Stimulated activated naive CD8-positive, alpha-beta T cell treated with anti-CD3 and anti-CD28 coated beads, Interleukin-15, Interleukin-2, amounts not matched to agents 100 ng/mL and 50 ng/mL, for 24 hours (primary cell): ENCODE results near the gene C1QTNF1.

Experiments used
- H3K27ac Mint-ChIP-seq: one replicate; pipeline ENCODE4 v1.8.0; 2021; ENCODE audit warnings: mild to moderate bottlenecking, mixed read lengths
- H3K27me3 Mint-ChIP-seq: one replicate; pipeline ENCODE4 v1.8.0; 2021; ENCODE audit warnings: mixed read lengths
- H3K36me3 Mint-ChIP-seq: one replicate; pipeline ENCODE4 v1.8.0; 2021; ENCODE audit warnings: low read depth, mixed read lengths
- H3K4me1 Mint-ChIP-seq: one replicate; pipeline ENCODE4 v1.8.0; 2021; ENCODE audit warnings: low read depth, mixed read lengths
- H3K4me3 Mint-ChIP-seq: one replicate; pipeline ENCODE4 v1.8.0; 2021; ENCODE audit warnings: mild to moderate bottlenecking, mixed read lengths
- H3K9me3 Mint-ChIP-seq: one replicate; pipeline ENCODE4 v1.8.0; 2021; ENCODE audit warnings: mixed read lengths

Gene C1QTNF1

GRCh38 chr17:78998311-78999055, 25.5 kb upstream of the C1QTNF1 start:
- peaks cover 36% of the 10 kb centered on the region for H3K36me3 Mint-ChIP-seq
- no peak overlapping the region for H3K27ac Mint-ChIP-seq
- peaks cover 5% of the 10 kb centered on the region for H3K4me1 Mint-ChIP-seq
- H3K4me3 Mint-ChIP-seq: no peak overlapping the region
- no peaks in the 10 kb centered on the region for H3K27me3 Mint-ChIP-seq
- H3K9me3 Mint-ChIP-seq: no peaks in the 10 kb centered on the region

DNA sequence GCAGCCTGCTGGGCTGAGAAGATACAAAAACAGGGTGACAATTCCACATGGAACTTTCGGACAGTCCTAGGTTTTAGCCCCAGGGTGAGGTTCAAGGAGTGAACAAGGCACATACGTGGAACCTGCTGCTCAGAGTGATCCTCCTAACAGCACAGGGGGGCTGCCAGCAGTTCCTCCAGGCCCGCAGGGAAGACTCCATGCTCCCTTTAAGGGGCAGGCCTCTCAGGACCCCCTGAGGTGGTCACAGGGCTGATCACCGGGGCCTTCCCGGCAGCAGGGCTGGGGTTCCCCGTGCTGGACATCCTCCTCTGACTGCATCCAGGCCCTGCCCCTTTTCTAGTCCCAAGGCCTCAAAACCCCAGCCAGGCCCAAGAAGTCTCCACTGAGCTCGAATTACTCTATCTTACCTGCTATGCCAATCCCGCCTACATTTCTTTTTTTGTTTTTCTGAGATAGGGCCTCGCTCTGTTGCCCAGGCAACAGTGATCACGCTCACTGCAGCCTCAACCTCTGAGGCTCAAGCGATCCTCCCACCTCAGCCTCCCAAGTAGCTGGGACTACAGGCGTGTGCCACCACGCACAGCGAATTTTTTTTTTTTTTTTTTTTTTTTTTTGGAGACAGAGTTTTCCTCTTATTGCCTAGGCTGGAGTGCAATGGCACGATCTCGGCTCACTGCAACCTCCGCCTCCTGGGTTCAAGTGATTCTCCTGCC, 24.8 kb upstream of the C1QTNF1 start:
- H3K27ac Mint-ChIP-seq: no peak overlapping the region
- H3K27me3 Mint-ChIP-seq: no peaks in the 10 kb centered on the region
- H3K4me3 Mint-ChIP-seq: no peak overlapping the region
- peaks cover 4% of the 10 kb centered on the region for H3K4me1 Mint-ChIP-seq
- H3K9me3 Mint-ChIP-seq: no peaks in the 10 kb centered on the region
- peaks cover 34% of the 10 kb centered on the region for H3K36me3 Mint-ChIP-seq

GRCh38 chr17:78999947-79000395, 24.0 kb upstream of the C1QTNF1 start:
- Mint-ChIP-seq H3K36me3 (peaks cover 34% of the 10 kb centered on the region), H3K27me3 (no peaks in the 10 kb centered on the region), H3K27ac (no peak overlapping the region), H3K4me1 (peaks cover 4% of the 10 kb centered on the region), H3K9me3 (no peaks in the 10 kb centered on the region), H3K4me3 (no peak overlapping the region)

DNA sequence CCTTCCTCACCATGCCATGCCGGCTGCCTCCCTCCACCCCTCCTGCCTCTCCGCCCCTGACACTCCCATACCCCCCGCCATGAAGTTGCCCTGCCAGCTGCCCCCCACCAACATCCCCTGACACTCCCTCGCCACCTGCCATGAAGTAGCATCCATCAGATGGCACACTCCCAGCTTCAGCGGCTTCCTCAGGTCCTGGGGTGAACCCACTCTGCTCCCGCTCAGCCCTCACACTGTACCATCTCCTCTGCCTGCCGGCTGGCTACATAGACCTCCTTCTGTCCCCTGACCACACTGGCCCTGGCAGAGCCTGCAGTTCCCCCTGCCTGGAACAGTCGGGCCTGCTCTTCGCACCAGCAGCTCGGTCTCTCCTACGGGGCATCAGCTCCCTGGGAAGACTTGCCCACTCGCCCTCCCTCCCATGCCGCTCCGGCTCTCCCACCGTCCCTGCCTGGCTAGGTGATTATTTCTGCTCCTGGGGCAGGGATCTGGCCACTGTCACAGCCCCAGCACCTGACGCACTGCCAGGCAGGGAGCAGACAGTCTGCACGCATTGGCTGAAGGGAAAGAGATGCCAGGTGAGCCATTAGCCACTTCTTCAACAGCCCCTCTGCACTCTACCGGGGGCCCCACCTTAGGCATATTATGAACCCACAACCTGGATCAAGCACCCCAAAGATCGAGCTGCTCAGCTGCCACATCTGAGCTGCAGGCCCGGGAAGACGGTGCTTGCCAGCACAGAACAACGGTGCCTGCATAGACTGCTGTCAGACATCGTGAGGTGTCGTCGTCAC, 23.4 kb upstream of the C1QTNF1 start:
- H3K27ac Mint-ChIP-seq: peak overlapping the region; percentile 24
- no peaks in the 10 kb centered on the region for H3K9me3 Mint-ChIP-seq
- H3K4me3 Mint-ChIP-seq: no peak overlapping the region
- peaks cover 28% of the 10 kb centered on the region for H3K36me3 Mint-ChIP-seq
- peaks cover 6% of the 10 kb centered on the region for H3K4me1 Mint-ChIP-seq
- no peaks in the 10 kb centered on the region for H3K27me3 Mint-ChIP-seq

GRCh38 chr17:79001190-79002020, 22.6 kb upstream of the C1QTNF1 start:
- Mint-ChIP-seq H3K4me3 (no peak overlapping the region), H3K36me3 (peaks cover 25% of the 10 kb centered on the region), H3K27me3 (no peaks in the 10 kb centered on the region), H3K4me1 (peaks cover 15% of the 10 kb centered on the region), H3K9me3 (no peaks in the 10 kb centered on the region), H3K27ac (peak overlapping the region; percentile 24)

- Mint-ChIP-seq H3K27ac (no peak overlapping the region), H3K27me3 (no peaks in the 10 kb centered on the region)
Observed at GRCh38 chr17:79002291-79002690, 21.7 kb upstream of the C1QTNF1 start.

DNA sequence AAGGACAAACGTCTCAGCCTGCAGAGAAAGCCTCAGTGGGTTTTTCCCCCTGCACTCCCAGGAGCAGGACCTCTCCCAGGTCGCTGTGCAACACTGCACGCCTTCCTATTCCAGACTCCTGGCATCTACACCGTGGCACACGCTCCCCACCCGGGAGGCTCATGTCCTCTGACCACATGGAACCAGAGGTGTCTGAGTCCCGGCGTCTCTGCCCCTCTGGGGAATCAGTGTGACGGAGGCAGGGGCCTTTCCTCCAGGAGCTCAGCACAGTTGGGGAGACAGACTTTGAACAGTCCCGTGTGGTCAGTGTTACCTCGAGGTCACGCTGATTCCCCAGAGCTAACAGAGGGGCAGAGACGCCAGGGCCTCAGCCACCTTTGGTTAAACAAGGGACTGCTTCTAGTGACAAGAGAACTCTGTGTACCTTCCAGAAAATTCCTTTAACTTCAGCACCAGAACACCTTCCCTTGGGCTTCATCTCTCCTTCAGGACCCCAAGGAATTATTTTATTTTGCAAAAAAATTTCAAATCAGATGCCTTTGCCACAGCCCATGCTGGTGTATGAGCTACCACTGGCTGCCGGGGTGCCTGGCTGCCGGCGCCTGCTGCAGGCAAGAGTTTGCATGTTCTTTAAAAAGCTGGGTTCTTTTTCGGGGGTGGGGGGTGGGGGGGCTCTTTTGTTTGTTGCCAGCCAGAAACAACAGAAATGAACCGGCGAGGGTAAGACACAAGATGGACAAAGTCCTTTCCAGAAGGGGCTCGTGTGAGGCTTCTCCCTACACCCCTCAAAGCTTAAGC, 21.0 kb upstream of the C1QTNF1 start:
- no peaks in the 10 kb centered on the region for H3K9me3 Mint-ChIP-seq
- no peak overlapping the region for H3K27ac Mint-ChIP-seq
- H3K27me3 Mint-ChIP-seq: no peaks in the 10 kb centered on the region
- H3K4me1 Mint-ChIP-seq: peaks cover 30% of the 10 kb centered on the region
- H3K4me3 Mint-ChIP-seq: no peak overlapping the region
- H3K36me3 Mint-ChIP-seq: peaks cover 18% of the 10 kb centered on the region

More at GRCh38 chr17:79002291-79002690, 21.7 kb upstream of the C1QTNF1 start:
- Mint-ChIP-seq H3K36me3 (peaks cover 23% of the 10 kb centered on the region), H3K4me1 (peaks cover 23% of the 10 kb centered on the region), H3K4me3 (no peak overlapping the region), H3K9me3 (no peaks in the 10 kb centered on the region)

GRCh38 chr17:79003661-79004411, 20.1 kb upstream of the C1QTNF1 start:
- Mint-ChIP-seq H3K27me3 (no peaks in the 10 kb centered on the region), H3K4me3 (no peak overlapping the region), H3K9me3 (no peaks in the 10 kb centered on the region), H3K4me1 (peaks cover 39% of the 10 kb centered on the region), H3K27ac (no peak overlapping the region), H3K36me3 (peaks cover 15% of the 10 kb centered on the region)

- no peak overlapping the region for H3K27ac Mint-ChIP-seq
- H3K4me3 Mint-ChIP-seq: no peak overlapping the region
- H3K36me3 Mint-ChIP-seq: peaks cover 8% of the 10 kb centered on the region
- H3K27me3 Mint-ChIP-seq: no peaks in the 10 kb centered on the region
- H3K9me3 Mint-ChIP-seq: no peaks in the 10 kb centered on the region
- H3K4me1 Mint-ChIP-seq: peaks cover 46% of the 10 kb centered on the region
Observed at GRCh38 chr17:79005063-79005861, 18.7 kb upstream of the C1QTNF1 start.

- Mint-ChIP-seq H3K36me3 (peaks cover 8% of the 10 kb centered on the region), H3K27ac (no peak overlapping the region), H3K27me3 (no peaks in the 10 kb centered on the region)
Observed at GRCh38 chr17:79006046-79006445, 17.9 kb upstream of the C1QTNF1 start.

DNA sequence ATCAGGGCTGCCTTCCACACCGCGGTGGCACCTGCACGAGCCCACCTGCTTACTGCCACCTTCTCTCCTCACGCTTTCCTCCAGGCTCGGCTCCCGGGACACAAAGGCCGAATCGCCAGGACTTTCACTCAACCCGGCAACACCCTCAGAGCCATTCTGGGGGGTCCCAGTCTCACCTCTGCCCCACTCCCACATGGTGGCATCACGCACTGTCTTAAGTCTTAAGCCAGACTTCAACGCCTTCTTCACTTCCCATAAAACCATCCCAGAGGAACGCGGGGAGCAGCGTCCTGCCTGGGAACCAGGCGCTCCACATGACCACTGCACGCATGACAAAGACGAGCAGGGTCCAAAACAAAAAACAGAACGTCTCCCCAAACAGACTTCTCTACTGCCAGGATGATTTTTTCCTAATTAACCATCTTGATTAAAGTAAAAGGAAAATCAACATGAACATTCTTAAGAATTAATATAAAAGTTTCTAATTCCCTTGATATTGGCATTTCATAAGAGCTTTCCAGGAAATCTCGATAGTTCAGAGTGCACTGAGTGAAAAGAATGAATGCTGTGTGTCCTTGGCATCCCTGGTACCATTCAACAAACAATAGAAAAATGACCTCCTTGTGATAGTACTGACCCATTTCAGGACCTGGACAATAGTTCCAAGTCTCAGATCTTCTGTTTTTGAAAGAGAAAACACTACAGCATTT, 17.0 kb upstream of the C1QTNF1 start:
- H3K4me1 Mint-ChIP-seq: peaks cover 55% of the 10 kb centered on the region
- no peaks in the 10 kb centered on the region for H3K9me3 Mint-ChIP-seq
- no peak overlapping the region for H3K27ac Mint-ChIP-seq
- H3K36me3 Mint-ChIP-seq: peaks cover 8% of the 10 kb centered on the region
- H3K27me3 Mint-ChIP-seq: no peaks in the 10 kb centered on the region
- H3K4me3 Mint-ChIP-seq: peak overlapping the region; percentile 36

More at GRCh38 chr17:79006046-79006445, 17.9 kb upstream of the C1QTNF1 start:
- Mint-ChIP-seq H3K9me3 (no peaks in the 10 kb centered on the region), H3K4me1 (peaks cover 53% of the 10 kb centered on the region), H3K4me3 (no peak overlapping the region)
